ENCODE measurements around the gene CNFN.

Gene CNFN

GRCh38 chr19:42389899-42390298 lies at the start of gene CNFN:
Gene CNFN, minus strand, starts transcription at chr19:42390297. Its CDS starts 1,260 bp downstream, at chr19:42389037.
- no peak for DNase-seq

- no peak for DNase-seq
These were observed 45.9 kb upstream of the CNFN start for GRCh38 chr19:42436006-42436405.

- DNase-seq, result no peak
These were observed 45.2 kb upstream of the CNFN start for GRCh38 chr19:42435316-42435715.

GRCh38 chr19:42433503-42434260 lies 43.6 kb upstream of the CNFN start:
- DNase-seq, result peak; percentile 27

GRCh38 chr19:42431486-42431885 lies 41.4 kb upstream of the CNFN start:
- DNase-seq, result no peak

GRCh38 chr19:42428676-42429075 lies 38.6 kb upstream of the CNFN start:
- no peak for DNase-seq

GRCh38 chr19:42427313-42427712 lies 37.2 kb upstream of the CNFN start, which contains the start of gene LIPE:
Gene LIPE, minus strand, starts transcription at chr19:42427388. Its CDS starts 239 bp downstream, at chr19:42427149.
- DNase-seq, result no peak

- no peak for DNase-seq
These were observed 36.5 kb upstream of the CNFN start for GRCh38 chr19:42426643-42427042.

GRCh38 chr19:42424712-42425131 lies 34.6 kb upstream of the CNFN start:
- no peak for DNase-seq

GRCh38 chr19:42424345-42424707 lies 34.2 kb upstream of the CNFN start:
- DNase-seq, result no peak

GRCh38 chr19:42423462-42424344 lies 33.6 kb upstream of the CNFN start:
- DNase-seq, result peak; percentile 92

GRCh38 chr19:42422901-42423461 lies 32.9 kb upstream of the CNFN start:
- peak; percentile 10 for DNase-seq

GRCh38 chr19:42422092-42422900 lies 32.2 kb upstream of the CNFN start:
- DNase-seq, result no peak

- no peak for DNase-seq
These were observed 31.5 kb upstream of the CNFN start for GRCh38 chr19:42421591-42422031.

GRCh38 chr19:42421101-42421500 lies 31.0 kb upstream of the CNFN start:
- DNase-seq, result no peak

- DNase-seq, result peak; percentile 12
These were observed 30.0 kb upstream of the CNFN start for GRCh38 chr19:42420055-42420544.

- DNase-seq, result no peak
These were observed 29.2 kb upstream of the CNFN start for GRCh38 chr19:42419309-42419708.

- no peak for DNase-seq
These were observed 22.6 kb upstream of the CNFN start for GRCh38 chr19:42412661-42413076.

GRCh38 chr19:42412227-42412626 lies 22.1 kb upstream of the CNFN start:
- no peak for DNase-seq

- DNase-seq, result no peak
These were observed 21.6 kb upstream of the CNFN start for GRCh38 chr19:42411581-42412178.

- DNase-seq, result no peak
These were observed 20.3 kb upstream of the CNFN start for GRCh38 chr19:42410371-42410770.

- DNase-seq, result no peak
These were observed 19.4 kb upstream of the CNFN start for GRCh38 chr19:42409477-42409876.
